ENCODE data around the gene FOXF1.

DNA sequence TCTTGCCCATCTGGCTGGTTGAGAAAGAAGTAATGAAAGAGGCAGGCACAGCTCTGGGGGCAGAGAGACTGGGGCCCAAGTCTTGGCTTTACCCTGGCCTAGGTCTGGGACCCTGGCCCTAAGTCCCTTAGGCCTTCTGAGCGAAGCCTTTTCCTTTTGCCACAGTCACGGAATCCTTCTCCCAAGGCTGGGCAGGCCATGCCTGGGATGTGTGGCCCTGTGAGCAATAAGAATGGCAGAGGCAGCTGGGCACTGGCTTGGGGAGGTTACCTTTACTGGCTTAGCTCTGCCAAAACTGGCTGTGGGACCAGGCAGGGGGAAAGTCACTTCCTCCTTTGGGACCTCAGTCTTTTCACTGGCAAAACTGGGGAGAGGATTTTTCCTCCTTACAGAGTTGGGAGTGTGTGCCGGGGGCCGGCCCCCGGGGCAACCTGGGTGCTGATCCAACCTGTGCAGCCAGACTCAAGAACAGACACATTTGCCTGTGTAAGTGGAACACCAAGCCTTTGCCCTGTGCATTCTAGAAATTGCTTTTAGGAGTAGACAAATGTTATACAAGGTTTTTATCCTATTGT is 12.9 kb downstream of the FOXF1 start:
- no peak for TF ChIP-seq CTCF (IDR thresholded peaks at IDR 0.05)
- no peak for TF ChIP-seq POLR2A (IDR thresholded peaks at IDR 0.05)
- no peak for TF ChIP-seq EP300 (IDR thresholded peaks at IDR 0.05)
